WTC11 (cell line): ENCODE measurements around the gene CST9.
"Not testable (repeated sequence)": the region's sequence is repeated elsewhere in the genome, so short reads cannot be mapped to it uniquely, and the experiment has no call there.

ENCODE experiments used
- CTCF ChIP-seq: fragments of 200-600 bp; IDR thresholded peaks from 2 replicates; pipeline ENCODE4 v1.8.0; 2022; ENCODE audit warnings: antibody characterized with exemption
- MAX ChIP-seq: sonication (generic); formaldehyde crosslinking; IDR thresholded peaks from 2 replicates; pipeline ENCODE4 v1.8.0; 2022; ENCODE audit warnings: mild to moderate bottlenecking, missing genetic modification reagents
- MLX ChIP-seq: sonication (generic); formaldehyde crosslinking; IDR thresholded peaks from 2 replicates; pipeline ENCODE4 v1.8.1; 2023; ENCODE audit warnings: mild to moderate bottlenecking, missing genetic modification reagents, moderate library complexity
- NFE2L1 ChIP-seq: sonication (generic); formaldehyde crosslinking; IDR thresholded peaks from 2 replicates; pipeline ENCODE4 v1.8.1; 2023; ENCODE audit warnings: missing genetic modification reagents
- NR2C2 ChIP-seq: sonication (generic); formaldehyde crosslinking; IDR thresholded peaks from 2 replicates; pipeline ENCODE4 v1.8.0; 2022; ENCODE audit warnings: mild to moderate bottlenecking, missing genetic modification reagents
- ZBTB21 ChIP-seq: sonication (generic); formaldehyde crosslinking; IDR thresholded peaks from 2 replicates; pipeline ENCODE4 v1.8.1; 2023; ENCODE audit warnings: mild to moderate bottlenecking, missing genetic modification reagents, borderline replicate concordance
- ZBTB43 ChIP-seq: sonication (generic); formaldehyde crosslinking; IDR thresholded peaks from 2 replicates; pipeline ENCODE4 v1.8.1; 2023; ENCODE audit warnings: mild to moderate bottlenecking, missing genetic modification reagents
- ZNF423 ChIP-seq: fragments of 250-450 bp; sonication (Bioruptor Pico); IDR thresholded peaks from 2 replicates; pipeline ENCODE4 v2.1.2; 2022; ENCODE audit warnings: mild to moderate bottlenecking, moderate library complexity

GRCh38 chr20:23622401-23622800, 16.7 kb upstream of the CST9 start:
- TF ChIP-seq MAX (CRISPR knock-in tag); CTCF; NR2C2 (CRISPR knock-in tag); NFE2L1 (CRISPR knock-in tag); ZBTB43 (CRISPR knock-in tag); MLX (CRISPR knock-in tag); ZBTB21 (CRISPR knock-in tag); ZNF423 (CRISPR knock-in tag): not testable (repeated sequence)
